HG03066 (cell line): ENCODE data around the gene HYDIN.

Experiments
- ATAC-seq: cut with Tn5 transposase; IDR thresholded peaks from one replicate; pipeline ENCODE4 v1.9.1; 2021; ENCODE audit warnings: low read depth; ENCODE audit not compliant: unreplicated experiment

HYDIN gene

GRCh38 chr16:70770291-70770625, 460.3 kb downstream of the HYDIN start:
- no peak for ATAC-seq

- ATAC-seq: no peak
These were observed 460.8 kb downstream of the HYDIN start for GRCh38 chr16:70769761-70770160.

- no peak for ATAC-seq
These were observed 461.4 kb downstream of the HYDIN start for GRCh38 chr16:70769131-70769530.

GRCh38 chr16:70768203-70768580, 462.3 kb downstream of the HYDIN start:
- ATAC-seq: no peak

DNA sequence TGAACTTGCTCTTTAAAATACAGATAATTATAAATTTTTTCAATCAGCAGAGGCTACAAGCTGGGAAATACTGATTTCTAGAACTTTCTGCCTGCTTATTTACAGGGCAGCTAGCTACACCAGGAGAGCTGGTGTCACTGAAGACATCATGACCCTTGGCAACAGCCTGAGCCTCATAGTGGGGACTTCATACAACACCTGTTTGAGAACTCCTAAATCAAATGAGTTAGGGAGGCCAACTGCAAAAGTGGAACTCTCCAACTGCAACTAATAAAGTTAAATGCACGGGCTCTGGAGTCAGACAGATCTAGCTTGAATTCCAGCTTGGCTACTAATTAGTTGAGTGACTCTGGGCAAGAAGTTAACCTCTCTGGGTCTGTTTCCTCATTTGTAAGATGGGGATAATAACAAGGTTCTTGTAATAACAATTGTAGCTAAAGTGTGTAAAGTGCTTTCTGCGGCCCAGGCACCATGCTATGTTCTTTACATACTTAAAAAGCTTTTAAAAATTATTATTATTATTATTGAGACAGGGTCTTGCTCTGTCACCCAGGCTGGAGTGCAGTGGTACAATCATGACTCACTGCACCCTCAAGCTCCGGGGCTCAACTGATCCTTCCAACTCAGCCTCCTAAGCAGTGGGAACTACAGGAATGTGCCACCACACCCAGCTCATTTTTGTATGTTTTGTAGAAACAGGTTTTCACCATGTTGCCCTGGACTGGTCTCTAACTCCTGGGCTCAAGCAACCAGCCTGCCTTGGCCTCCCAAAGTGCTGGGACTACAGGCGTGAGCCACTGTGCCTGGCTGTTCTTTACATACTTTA, 462.9 kb downstream of the HYDIN start:
- ATAC-seq: no peak

GRCh38 chr16:70766658-70767057, 463.9 kb downstream of the HYDIN start:
- no peak for ATAC-seq

GRCh38 chr16:70766176-70766575, 464.3 kb downstream of the HYDIN start:
- no peak for ATAC-seq

DNA sequence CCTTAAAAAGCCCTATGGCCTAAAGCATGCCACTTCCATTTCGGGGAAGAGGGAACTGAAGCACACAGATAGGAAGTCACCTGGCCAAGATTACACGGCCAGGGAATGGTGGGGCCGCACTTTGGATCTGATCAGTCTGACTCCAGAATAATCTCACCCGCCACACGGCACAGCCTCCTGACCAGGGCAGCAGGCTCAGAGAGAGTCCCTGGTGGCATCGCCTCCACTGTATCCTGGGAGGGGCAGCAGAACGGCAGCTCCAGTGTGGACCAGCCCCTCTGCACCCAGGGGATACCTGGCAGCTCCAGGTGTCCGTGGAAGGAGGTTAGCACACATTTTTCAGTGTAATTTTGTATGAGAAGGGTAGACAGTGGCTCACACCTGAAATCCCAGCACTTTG, 465.0 kb downstream of the HYDIN start:
- ATAC-seq: no peak

DNA sequence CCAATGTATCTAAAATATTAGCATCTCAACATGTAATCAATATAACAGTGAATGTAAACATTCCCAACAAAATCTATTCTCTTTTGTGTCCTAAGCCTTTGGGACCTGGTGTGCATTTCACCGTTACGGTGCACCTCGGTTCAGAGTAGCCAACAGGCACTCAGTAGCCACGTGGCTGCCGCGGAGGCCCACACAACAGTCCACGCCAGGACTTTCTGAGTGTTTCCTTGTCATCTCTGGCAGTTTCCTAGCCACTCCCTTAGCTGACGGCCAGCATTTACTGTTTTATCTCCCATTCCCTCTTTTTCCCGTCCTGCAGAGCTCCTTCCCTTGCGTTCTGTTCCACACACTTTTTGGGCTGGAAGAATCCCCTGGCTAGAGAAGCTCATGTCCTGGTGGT, 465.9 kb downstream of the HYDIN start:
- no peak for ATAC-seq

- ATAC-seq: no peak
These were observed 470.3 kb downstream of the HYDIN start for GRCh38 chr16:70760221-70760620.

- no peak for ATAC-seq
These were observed 470.9 kb downstream of the HYDIN start for GRCh38 chr16:70759666-70760065.

DNA sequence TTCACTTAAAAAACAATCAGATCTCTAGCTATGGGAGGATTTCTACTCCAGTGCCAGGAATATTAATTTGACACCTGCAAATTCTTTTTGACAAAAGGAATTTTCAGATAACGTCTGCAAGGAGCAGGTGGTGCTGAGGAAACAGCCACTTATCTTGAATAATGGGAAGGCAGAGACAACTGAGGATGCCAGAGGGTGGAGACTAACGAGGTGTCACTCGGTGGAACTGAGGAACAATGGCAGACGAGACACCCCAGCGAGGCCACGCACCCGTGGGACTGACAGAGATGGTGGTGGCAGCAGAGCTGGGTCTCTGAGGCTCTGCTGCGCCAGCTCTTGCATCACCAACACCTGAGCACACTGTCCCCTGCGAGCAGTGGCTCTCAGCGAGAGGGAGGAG, 471.7 kb downstream of the HYDIN start:
- no peak for ATAC-seq
